Fibroblast of skin of left quadriceps (primary cell): ENCODE data around the gene ZDHHC4.

Source experiments
- DNase-seq, 2 experiments: peaks; one replicate each; pipeline ENCODE4 v3.0.0-alpha.2; 2013; ENCODE audit warnings: low read depth in 2 of 2

ZDHHC4 gene

DNA sequence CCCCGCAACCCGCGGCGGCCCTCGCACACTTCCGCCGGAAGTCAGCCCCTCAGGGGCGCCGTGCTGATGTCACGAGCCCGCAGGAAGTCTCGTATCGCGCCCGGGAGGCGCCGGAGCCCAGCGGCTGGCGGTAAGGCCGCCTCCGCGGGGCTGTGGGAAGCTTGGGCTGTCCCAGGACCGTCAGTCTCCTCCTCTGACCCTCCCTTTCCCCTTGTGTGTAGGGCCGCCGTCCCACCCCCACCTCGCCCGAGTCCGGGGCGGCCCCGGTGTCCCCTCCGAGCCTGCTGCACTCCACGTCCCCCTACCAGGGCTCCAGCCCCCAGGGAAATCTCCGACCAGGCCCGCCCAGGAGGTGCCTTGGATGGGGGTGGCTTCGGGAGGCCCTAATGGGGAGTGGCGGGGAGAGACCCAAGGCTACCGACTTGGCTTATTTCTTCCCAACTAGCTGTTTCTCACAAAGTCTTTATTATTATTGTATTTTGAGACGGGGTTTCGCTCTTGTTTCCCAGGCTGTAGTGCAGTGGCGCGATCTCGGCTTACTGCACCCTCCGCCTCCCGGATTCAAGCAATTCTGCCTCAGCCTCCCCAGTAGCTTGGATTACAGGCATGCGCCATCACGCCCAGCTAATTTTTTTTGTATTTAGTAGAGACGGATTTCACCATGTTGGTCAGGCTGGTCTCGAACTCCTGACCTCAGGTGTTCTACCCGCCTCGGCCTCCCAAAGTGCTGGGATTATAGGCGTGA, at the start of gene ZDHHC4:
ZDHHC4 (plus strand) TSS at position 86 of the 745 bp plus-strand sequence. CDS start 3,108 bp downstream, outside the sequence.
- peak; percentile 64 to 70 for DNase-seq

DNA sequence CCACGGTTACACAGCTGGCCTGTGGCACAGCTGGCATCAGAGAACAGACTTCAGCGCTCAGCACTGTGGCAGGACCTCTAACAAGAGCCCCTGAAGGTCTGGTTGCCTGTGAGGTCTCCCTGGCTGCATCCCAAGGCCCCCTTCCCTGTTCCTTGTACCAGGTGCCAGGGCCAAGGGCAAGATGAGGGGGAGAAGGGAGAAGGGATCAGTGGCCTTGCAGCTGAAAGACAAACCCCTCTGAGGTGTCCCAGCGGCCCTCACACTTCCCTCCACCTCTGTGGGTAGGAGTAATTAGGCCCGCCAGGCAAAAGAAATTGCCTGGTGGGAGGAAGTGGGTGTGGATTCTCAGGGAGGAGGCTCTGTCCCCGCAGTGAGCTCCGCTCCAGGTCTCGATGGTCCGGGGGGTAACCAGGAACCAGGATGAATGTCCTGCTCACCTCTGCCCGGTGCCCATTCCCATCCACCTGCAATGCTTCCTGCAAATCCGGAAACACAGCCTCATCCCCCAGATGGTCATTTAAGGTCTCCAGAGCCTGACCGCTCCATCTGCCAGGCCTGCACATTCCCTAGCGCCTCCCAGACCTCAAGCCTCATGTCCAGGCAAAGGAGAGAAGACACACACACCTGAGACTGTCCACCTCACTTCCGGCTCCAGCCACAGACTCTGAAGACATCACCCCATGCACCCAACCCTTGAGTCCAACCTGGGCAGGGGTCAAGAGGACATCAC, 48.7 kb upstream of the ZDHHC4 start:
- DNase-seq, result no peak

DNA sequence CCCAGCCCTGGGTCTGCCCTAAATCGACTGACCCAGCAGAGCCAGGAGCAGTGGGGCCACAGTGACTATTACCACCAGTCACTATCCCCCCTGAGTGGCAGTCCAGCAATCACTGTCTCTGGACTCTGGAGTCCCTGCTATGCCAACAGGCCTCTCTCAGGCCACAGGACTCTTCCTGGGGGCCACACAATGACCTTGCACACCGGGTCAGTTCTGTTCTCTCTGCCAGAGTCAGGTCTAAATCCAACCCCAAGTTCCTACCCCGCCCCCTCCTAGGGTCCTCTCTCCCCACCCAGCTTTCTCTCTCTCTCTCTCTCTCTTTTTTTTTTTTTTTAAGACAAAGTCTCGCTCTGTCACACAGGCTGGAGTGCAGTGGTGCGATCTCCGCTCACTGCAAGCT, 47.6 kb upstream of the ZDHHC4 start:
- DNase-seq, result no peak

DNA sequence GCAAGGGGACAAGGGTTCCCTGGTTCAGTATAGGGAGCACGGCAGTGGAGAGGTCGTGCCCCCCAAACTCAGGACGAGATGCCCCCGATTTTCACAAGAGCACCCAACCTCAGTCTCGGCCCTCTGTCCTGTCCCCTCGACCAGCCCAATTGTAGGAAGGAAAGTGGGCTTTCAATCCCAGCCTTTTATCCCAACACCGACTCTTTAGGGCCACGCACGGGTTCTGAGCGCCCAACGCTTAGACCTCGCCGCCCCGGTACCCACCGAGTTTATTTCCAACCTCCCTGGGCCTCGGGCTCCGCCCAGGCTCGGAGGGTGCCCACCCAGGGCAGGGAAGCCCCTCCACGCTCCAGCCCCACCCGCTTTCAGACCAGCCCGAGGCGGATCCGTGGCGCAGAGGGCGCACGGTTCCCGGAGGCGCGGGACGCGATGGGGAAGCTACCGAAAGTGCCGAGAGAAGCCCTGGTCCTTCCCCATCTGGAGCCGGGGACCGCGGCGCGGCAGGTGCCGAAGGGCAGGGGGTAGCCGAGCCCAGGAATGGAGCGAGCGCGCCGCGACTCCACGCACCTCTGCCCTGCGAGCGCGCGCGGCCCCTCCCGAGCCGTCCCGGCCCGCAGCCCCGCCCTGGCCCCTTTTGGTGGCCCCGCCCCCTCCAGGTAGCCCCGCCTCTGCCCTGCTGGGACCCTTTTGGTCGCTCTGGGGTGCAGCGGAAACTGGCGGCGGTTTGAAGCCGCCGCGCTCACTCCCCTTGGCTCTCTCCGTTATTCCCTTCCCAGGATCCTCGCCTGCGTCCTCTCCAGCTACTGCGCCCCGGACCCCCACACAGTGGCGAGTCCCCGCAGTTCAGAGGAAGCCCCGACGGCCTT, 46.4 kb upstream of the ZDHHC4 start:
- no peak for DNase-seq

DNA sequence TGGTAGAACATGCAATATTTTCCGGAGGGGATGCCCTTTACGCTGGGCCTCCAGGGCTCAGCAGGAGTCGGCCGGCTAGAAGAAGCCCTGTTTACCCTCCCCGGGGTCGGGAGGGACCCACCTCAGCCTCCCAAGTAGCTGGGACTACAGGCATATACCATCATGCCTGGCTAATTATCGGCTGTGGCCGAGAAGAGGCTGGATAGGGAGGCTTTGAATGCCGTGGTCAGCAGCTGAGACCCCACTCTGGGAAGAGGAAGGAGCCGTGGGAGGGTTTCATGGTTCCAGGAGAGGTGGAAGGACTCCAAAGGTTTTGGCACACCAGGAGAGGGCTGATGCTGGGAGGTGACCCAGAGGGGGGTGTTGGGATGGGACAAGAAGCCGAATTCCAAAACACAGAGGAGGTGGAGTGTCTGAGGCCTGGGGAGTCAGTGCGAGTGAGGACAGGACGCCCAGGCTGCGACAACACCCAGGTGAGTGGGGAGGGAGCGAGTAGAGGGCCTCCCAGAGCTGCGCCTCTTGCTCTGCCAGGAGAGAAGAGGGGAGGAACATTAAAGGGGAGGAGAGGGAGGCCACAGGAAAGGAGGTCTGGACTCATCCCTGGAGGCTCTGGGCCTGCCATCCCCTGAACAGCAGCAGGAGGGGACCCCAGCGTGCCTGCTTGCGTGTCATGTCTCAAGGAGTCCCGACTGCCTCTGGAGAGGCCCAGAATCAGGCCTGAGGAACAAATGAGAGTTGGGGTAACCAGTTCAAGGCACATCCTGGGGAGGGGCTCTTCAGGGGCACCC, 45.6 kb upstream of the ZDHHC4 start:
- no peak for DNase-seq

DNA sequence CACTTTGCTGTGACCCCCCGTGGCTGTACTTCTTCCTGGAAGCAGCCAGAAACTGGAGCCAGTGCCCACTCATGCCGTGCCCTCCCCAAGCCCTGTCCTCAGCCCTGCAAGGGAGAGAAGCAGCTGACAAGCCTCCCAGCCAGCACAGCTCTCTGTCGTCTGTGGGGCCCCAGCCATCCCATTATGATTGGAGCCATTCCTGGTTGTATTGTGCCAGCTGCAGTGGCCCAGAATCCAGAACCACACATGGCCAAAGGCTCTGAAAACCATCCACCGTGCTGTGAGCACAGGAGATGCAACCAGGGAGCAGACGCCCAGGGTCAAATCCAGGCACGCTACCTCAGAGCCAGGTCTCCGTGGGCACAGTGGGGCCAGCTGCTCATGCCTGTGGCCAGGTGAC, 44.7 kb upstream of the ZDHHC4 start:
- no peak for DNase-seq

DNA sequence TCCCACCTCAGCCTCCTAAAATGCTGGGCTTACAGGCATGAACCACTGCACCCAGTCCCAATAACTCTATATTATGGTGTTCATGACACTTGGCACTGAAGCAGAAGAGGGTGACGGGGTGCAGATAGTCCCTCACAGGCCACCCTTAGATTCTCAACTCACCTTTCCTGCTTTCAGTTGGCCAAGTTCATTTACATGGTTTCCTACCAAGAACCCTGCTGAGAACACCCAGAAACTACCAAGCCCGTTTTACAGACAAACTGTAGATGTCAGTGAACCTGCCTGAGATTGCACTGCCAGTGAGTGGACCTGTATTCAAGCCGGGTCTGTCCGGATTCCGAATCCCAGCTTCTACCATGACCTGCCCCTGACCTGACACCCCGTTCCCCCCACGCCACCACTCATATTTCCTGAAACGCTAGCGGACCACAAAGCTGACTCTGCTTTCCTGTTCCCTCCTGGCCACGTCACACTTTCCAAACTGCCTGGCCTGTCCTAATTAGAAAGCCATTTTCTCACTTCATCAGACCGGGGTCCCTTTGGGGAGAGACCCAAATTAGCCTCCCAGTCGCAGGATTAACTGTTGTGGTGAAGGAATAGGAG, 43.3 kb upstream of the ZDHHC4 start:
- no peak for DNase-seq

DNA sequence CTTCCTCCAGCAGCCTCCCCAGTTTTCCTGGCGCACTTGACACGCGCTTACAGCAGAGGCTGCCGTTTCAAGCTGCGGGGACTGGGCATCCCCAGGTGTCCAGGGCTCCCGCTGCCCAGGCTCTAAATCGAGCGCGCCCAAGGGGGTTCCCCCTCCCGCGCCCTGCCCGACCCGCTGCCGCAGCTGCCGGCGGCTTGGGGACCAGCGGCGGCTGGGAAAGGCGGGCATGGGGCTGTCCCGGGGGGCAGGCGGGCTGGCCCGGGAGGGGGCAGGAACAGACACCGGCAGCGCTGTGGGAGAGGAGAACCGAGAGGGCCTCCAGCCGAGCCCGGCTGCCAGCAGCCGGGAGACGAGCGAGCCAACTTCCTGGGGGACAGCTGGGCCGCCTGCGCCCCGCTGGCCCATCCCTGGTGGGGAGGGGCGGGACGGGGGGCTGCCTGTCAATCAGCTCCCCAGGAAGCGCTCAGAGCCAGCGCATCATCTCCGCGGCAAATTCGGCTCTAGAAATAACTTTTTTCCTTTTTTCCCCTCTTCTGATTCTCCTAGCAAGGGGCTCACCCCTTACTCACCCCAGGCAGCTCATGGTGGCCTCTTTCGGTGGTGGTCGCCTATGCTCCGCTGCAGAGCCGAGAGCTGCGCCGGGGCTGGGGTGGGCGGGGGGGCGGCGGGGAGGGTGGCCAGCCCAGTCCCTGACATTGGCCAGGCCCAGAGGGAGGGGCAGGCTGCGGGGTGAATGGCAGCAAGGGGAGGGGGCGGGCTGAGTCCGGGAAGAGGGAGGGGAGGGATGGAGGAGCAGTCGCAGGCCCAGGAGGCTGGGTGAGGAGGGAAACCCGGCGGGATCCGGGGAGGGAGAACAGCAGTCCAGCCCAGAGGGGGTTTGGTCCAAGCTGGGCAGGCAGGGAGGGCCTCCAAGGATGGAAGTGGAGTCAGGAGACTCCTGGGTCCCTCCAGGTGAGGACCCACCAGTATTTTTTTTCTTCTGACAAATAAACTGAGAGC, 40.7 kb upstream of the ZDHHC4 start:
- DNase-seq, result no peak

DNA sequence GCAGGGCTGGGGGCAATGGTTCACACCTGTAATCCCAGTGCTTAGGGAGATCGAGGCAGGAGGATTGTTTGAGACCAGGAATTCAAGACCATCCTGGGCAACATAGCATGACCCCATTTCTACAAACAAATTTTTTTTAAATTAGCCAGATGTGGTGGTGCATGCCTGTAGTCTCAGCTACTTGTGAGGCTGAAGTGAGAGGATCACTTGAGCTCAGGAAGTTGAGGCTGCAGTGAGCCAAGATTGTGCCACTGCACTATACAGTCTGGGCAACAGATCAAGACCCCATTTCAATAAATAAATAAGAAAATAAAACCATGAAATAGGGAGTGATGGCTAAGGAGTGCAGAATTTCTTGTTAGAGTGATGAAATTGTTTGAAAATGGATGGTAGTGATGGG, 34.9 kb upstream of the ZDHHC4 start:
- DNase-seq, result no peak

DNA sequence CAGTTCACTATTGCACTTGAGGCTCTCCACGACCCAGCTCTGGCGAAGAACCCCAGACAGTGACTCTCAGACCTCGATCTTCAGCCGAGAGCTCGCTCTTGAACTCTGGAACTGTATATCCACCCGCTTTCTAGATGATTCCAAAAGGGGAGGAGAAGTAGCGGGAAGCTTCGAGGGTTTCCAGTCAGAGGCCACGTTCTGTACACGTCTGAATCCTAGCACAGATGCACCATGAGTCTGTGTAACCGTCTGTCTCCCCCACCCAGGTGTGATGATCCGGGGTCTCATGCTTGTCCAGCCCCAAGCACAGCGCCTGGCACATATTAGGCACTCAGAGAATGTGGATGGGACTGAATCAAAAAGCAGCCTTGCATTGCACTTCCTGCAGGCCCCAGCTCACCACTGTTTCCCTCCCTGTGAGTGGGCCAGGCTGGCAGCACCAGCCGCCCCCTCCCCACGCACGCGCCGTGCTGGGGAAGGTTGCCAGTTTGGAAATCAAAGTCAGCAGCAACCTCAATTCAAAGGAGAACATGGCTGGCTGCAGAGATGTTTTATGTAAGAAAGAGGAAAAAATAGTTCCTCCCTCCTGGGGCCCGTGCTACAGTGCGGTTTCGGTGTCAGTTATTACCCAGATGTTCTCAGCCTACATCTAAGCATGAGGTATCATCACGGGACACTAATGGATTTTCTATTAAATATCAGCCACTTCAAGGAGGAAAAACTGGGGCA, 31.7 kb upstream of the ZDHHC4 start:
- DNase-seq, result no peak

DNA sequence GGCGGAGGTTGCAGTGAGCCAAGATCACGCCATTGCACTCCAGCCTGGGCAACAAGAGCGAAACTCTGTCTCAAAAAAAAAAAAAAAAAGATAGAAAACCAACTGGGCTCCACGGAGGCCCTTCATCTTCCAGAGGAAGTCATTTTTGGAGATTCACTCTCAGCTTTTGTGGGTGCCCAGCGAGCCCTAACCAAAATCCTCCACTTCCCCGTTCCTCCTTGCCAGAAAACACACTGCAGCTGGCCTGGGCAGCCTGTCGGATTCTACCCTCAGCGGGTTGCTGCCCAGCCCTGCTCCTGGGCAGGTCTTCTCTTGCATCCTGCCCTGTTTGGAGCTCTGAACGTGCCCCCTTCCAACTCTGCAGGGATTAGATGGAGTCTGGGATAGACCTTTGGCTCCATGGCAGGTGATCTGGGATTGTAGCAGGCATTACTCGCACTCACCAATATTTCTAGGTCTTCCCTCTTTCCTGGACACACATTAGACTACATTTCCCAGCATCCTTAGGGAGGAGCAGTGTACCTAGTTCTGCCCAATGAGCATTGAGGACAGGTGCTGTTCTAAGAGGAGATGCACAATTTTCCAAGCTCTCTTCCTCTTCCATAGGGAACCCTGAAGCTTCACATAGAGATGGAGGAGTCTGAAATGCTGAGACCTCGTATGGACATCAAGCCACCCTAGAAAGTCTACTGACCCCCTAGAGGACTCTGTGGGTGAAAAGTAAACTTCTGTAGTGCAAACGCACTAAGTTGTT, 30.6 kb upstream of the ZDHHC4 start:
- no peak for DNase-seq

DNA sequence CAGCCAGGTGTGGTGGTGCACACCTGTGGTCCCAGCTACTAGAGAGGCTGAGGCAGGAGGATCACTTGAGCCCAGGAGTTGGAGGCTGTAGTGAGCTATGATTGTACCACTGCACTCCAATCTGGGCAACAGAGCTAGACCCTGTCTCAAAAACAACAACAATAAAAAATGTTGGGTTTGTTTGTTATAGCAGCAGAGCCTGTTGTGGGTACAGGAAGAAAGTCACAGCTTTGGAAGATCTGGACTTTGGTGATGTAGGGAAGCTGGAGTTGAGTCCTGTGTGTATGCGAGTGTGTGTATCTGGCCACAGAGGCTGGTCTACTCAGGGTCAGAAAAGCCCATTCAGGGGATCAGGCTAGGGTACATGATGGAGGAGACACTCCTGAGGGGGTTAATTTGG, 29.9 kb upstream of the ZDHHC4 start:
- DNase-seq, result no peak

DNA sequence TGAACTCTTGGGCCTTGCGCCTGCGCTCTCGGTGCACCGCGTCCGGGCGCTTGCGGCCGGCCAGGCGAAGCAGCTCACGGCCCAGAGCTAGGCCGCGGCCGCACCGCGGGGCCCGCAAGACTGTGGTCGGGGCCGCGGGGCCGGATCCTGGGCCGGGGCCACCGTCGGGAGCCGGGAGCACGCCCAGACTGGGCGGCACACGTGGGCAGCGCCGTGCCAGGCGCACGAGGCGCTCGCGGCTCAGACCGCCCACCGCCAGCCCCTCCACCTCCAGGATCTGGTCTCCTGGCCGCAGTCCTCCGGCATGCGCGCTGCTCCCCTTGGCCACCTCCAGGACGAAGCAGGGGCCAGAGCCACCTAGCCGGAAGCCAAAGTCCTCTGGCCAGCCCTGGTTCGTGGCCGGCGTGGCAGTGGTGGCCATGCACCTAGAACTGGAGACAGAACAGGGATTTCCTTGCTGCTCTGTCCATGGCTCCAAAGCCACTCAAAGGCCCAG, 26.2 kb upstream of the ZDHHC4 start, which contains the start of gene GRID2IP:
GRID2IP (minus strand) TSS at position 446 of the 496 bp plus-strand sequence; CDS start at position 421, 25 bp downstream.
- DNase-seq, result no peak

DNA sequence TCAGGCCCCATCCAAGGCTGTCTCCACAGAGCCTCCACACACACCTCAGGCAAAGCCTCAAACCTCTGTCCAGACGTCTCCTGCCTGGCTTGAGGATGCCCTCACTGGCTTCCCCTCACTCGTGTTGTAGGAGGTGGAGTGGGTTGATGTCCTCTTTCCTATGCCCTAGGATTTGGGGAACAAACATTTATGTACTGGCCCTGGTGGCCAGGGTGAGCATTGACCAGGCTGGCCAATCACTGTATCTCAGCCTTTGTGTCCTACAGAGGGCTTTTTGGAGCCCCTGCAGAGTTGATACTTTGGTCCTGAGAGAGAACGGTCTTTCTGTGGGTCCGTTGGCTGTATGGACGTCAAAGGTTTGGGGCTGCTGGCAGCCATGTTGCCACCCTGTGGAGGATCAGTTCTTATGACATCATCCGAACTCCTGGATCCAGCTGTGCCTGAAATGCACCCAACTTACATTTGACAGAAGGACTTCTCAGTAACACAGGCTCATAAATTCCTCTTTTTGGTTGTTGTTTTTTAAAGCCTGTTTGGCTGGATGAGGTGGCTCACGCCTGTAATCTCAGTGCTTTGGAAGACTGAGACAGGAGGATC, 23.7 kb upstream of the ZDHHC4 start:
- no peak for DNase-seq

DNA sequence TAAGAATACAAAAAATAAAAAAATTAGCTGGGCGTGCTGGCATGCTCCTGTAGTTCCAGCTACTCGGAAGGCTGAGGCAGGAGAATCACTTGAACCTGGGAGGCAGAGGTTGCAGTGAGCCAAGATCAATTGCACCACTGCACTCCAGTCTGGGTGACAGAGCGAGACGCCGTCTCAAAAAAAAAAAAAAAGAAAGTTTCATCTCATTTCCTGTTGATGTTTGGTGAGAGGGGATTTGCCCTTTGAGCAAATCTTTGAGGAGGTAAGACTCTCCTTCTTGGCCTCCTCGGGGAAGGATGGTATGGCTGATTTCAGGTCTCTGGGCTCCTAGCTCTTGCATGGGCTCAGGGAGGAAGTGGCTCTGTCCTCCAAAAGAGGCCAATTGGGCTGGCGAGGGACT, 22.4 kb upstream of the ZDHHC4 start:
- no peak for DNase-seq

DNA sequence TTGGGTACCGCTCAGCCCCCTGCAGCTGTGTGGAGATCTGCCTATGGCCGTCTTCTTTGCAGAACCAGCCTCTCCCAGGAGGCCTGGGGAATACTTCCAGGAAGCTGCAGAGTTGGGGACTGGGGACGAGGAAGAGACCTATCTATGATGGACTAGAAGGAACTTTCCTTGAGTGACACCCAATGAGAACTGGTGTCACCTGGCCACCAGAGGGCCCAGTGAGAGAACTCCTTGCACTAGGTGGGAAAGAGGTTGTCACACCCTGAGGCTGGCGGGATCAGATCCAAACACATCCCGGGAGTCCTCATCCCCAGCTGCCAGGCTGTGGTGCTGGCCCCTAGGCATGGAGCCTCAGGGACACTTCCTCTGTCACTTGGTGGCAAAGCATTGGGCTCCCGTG, 21.1 kb upstream of the ZDHHC4 start:
- DNase-seq, result no peak

DNA sequence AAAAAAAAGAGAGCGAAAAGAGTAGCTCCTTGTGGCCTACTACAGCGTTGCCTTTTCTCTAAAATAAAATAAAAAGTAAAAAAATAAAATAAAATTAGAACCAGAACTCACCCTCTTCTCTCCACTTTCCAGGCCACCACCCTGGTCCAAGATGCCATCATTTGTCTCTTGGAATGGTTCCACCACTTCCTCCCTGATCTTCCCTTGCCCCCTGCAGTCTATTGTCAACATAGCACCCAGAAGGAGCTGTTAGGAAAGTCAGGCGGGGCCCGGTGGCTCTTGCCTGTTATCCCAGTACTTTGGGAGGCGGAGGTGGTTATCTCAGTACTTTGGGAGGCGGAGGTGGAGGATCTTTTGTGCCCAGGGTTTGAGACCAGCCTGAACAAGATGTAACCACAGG, 18.4 kb upstream of the ZDHHC4 start:
- peak in 1 of 2 experiments; percentile 9 for DNase-seq

DNA sequence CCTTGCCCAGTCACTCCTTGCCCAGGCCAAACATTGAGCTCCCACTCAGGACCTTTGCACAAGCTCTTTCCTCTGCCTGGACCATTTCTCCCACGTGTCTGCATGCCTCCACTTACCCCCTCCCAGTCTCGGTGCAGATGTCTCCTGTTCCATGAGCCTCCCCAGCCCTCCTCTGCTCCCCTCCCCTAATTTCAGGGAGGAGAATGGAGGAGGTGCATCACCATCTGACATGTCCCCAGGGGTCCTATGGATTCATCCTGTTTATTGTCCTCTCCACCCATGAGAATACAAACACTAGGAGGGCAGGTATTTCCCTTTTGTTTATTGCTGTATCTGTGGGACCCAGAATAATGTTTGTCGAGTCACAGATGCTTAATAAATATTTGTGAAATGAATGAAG, 17.4 kb upstream of the ZDHHC4 start:
- DNase-seq, result no peak
